GM23338 (cell line): ENCODE results near the gene C1QTNF4. TPM values are rescaled to one million over a fixed set of nuclear protein-coding genes. Genes with fewer than 3 reads are reported as not detected.

Experiments
- ATAC-seq: fragments of 200-7000 bp; cut with Tn5 transposase; 3 replicates; pipeline ENCODE4 v1.9.1; 2020
- DNase-seq: peaks from one replicate; pipeline ENCODE4 v3.0.0-alpha.2; 2015; ENCODE audit warnings: low spot score
- H2AFZ ChIP-seq: fragments of 200-600 bp; sonication (generic); 2 replicates; pipeline ENCODE4 v1.8.0; 2016; ENCODE audit warnings: antibody characterized with exemption, mild to moderate bottlenecking, moderate library complexity
- H3F3A ChIP-seq: fragments of 200-600 bp; sonication (generic); replicated peaks from 2 replicates; pipeline ENCODE4 v1.8.0; 2017; ENCODE audit warnings: antibody characterized with exemption, mixed run types, low read depth
- H3K27ac ChIP-seq: fragments of 200-600 bp; sonication (generic); 2 replicates; pipeline ENCODE4 v1.6.1; 2016; ENCODE audit warnings: low read depth
- H3K27me3 ChIP-seq: fragments of 200-600 bp; sonication (generic); 2 replicates; pipeline ENCODE4 v1.8.0; 2016; ENCODE audit warnings: mild to moderate bottlenecking, mixed run types, moderate library complexity; ENCODE audit not compliant: insufficient read depth
- H3K36me3 ChIP-seq: fragments of 200-600 bp; sonication (generic); 2 replicates; pipeline ENCODE4 v1.8.0; 2016; ENCODE audit warnings: mild to moderate bottlenecking; ENCODE audit not compliant: insufficient read depth
- H3K4me1 ChIP-seq: fragments of 200-600 bp; sonication (generic); 2 replicates; pipeline ENCODE4 v1.8.0; 2016; ENCODE audit warnings: mild to moderate bottlenecking, moderate library complexity; ENCODE audit not compliant: insufficient read depth
- H3K4me2 ChIP-seq: fragments of 200-600 bp; sonication (generic); 2 replicates; pipeline ENCODE4 v1.7.1; 2017; ENCODE audit warnings: mixed run types
- H3K4me3 ChIP-seq: fragments of 200-600 bp; sonication (generic); 2 replicates; pipeline ENCODE4 v1.6.1; 2016; ENCODE audit warnings: mixed run types
- H3K79me2 ChIP-seq: fragments of 200-600 bp; sonication (generic); replicated peaks from 2 replicates; pipeline ENCODE4 v1.8.0; 2017; ENCODE audit warnings: mild to moderate bottlenecking; ENCODE audit not compliant: insufficient read depth
- H3K9me2 ChIP-seq: fragments of 200-600 bp; sonication (generic); 2 replicates; pipeline ENCODE4 v1.8.0; 2017; ENCODE audit not compliant: insufficient read depth
- H4K20me1 ChIP-seq: fragments of 200-600 bp; sonication (generic); replicated peaks from 2 replicates; pipeline ENCODE4 v1.8.0; 2017; ENCODE audit warnings: mild to moderate bottlenecking; ENCODE audit not compliant: insufficient read depth
- H3K27ac Mint-ChIP-seq: 2 replicates; pipeline ENCODE4 v1.8.0; 2020; ENCODE audit warnings: inconsistent platforms, mild to moderate bottlenecking, moderate library complexity, mixed read lengths
- H3K27me3 Mint-ChIP-seq: 3 replicates; pipeline ENCODE4 v1.8.0; 2022; ENCODE audit warnings: low read depth, mild to moderate bottlenecking, moderate library complexity, mixed read lengths, inconsistent platforms; ENCODE audit not compliant: insufficient read depth, poor library complexity
- H3K36me3 Mint-ChIP-seq: 3 replicates; pipeline ENCODE4 v1.8.0; 2021; ENCODE audit warnings: low read depth, mild to moderate bottlenecking, inconsistent platforms, moderate library complexity, mixed read lengths
- H3K4me1 Mint-ChIP-seq: 3 replicates; pipeline ENCODE4 v1.8.0; 2020; ENCODE audit warnings: mild to moderate bottlenecking, inconsistent platforms, mixed read lengths
- H3K4me3 Mint-ChIP-seq: 3 replicates; pipeline ENCODE4 v1.8.0; 2021; ENCODE audit warnings: moderate library complexity, mild to moderate bottlenecking, inconsistent platforms, mixed read lengths
- H3K9me3 Mint-ChIP-seq: 3 replicates; pipeline ENCODE4 v1.8.0; 2020; ENCODE audit warnings: moderate library complexity, mild to moderate bottlenecking, inconsistent platforms, mixed read lengths
- CREB1 ChIP-seq: fragments of 250-450 bp; sonication (Bioruptor Pico); IDR thresholded peaks from 2 replicates; pipeline ENCODE4 v1.5.0; 2020; ENCODE audit warnings: low read depth, mild to moderate bottlenecking, moderate library complexity
- EZH2 ChIP-seq: fragments of 200-600 bp; sonication (generic); IDR thresholded peaks from one replicate; pipeline ENCODE4 v1.8.0; 2017; ENCODE audit warnings: antibody characterized with exemption, mild to moderate bottlenecking, low read depth; ENCODE audit not compliant: unreplicated experiment
- JUNB ChIP-seq: IDR thresholded peaks from one replicate; pipeline ENCODE4 v1.6.1; 2016; ENCODE audit warnings: antibody characterized with exemption; ENCODE audit not compliant: unreplicated experiment
- NANOG ChIP-seq: IDR thresholded peaks from 2 replicates; pipeline ENCODE4 v1.6.1; 2016; ENCODE audit warnings: antibody characterized with exemption, borderline replicate concordance
- POLR2AphosphoS5 ChIP-seq: IDR thresholded peaks from 2 replicates; pipeline ENCODE4 v1.6.1; 2016; ENCODE audit warnings: antibody characterized with exemption, low read depth
- ZNF331 ChIP-seq: fragments of 250-450 bp; sonication (Bioruptor Pico); IDR thresholded peaks from 2 replicates; pipeline ENCODE4 v1.5.0; 2020; ENCODE audit warnings: low read depth, mild to moderate bottlenecking, moderate library complexity
- polyA plus RNA-seq: library from polyadenylated mRNA; unstranded; fragments of >200 nt; fragmentation: Nextera tagmentation; extraction: Ambion mirVana; gene quantifications from 2 replicates; pipeline ENCODE4 v1.2.1, GENCODE V29; 2016
- total RNA-seq: library from RNA; depleted of rRNA; stranded (reverse); fragments of >200 nt; shearing (Covaris generic); gene quantifications from 2 replicates; pipeline ENCODE4 v1.2.3, GENCODE V29; 2014
- TF ChIP-seq, protein P1 (sequence below), 2 experiments: fragments of 200-600 bp in 1 of 2; sonication (generic) in 1 of 2; conservative IDR thresholded peaks; 2 replicates each; pipeline versions ENCODE4 v1.5.1 to v1.6.1; 2016 to 2017; ENCODE audit warnings: antibody characterized with exemption in 2 of 2, low read depth in 2 of 2, mild to moderate bottlenecking in 2 of 2, moderate library complexity in 1 of 2
- TF ChIP-seq, protein P2 (sequence below): IDR thresholded peaks from 2 replicates; pipeline ENCODE4 v1.6.1; 2016; ENCODE audit warnings: antibody characterized with exemption

Gene C1QTNF4
- total and polyA plus RNA-seq, 2 experiments from 2014 or later = 5.2 to 6.6 TPM

DNA sequence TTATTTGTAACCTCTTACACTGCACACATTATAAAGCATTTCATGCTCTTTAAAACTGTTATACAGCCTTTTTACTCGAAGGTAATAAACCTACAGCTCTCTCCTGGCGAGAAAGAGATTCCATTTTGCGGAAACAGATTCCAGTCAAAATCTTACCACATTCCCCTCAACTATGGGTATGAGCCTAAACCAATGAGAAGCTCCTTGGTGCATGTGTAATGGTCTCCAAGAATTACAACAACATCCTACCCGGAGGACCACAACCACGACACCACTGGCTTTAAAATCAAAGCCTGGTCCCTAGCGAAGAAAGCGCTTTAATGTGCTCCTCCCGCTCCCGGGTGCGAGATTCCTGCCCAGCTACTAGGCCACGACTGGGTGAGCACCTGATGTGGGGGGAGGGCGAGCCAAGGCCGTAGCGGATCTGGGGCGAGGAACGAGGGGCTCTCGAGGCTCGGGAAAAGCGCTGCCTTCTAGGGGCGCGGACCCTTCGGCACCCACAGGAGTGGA is 42.1 kb downstream of the C1QTNF4 start:
- Mint-ChIP-seq H3K4me1 (peaks cover 32% of the 10 kb centered on the region), H3K27me3 (peaks cover 7% of the 10 kb centered on the region), H3K4me3 (peak overlapping the region; percentile 99), H3K9me3 (no peaks in the 10 kb centered on the region), H3K36me3 (peaks cover 27% of the 10 kb centered on the region), H3K27ac (peak overlapping the region; percentile 98)
- Histone ChIP-seq H3K27me3 (no peaks in the 10 kb centered on the region), H3K79me2 (peaks cover 56% of the 10 kb centered on the region), H3K9me2 (no peaks in the 10 kb centered on the region), H3K4me2 (peak overlapping the region; percentile 92), H3K4me1 (peaks cover 24% of the 10 kb centered on the region), H3K36me3 (no peaks in the 10 kb centered on the region), H2AFZ (peak overlapping the region; percentile 4; the same call in 1 of the 2 replicates), H4K20me1 (peaks cover 41% of the 10 kb centered on the region), H3K4me3 (peak overlapping the region; percentile 99), H3F3A (0 out of 2 replicates have a peak, but pooled peaks cover 3% of the 10 kb centered on the region), H3K27ac (peak overlapping the region; percentile 96)
- DNase-seq (peak; percentile 63), ATAC-seq (peak; percentile 44)
- TF ChIP-seq JUNB (no peak), ZNF331 (CRISPR knock-in tag) (no peak), EZH2 (no peak), POLR2AphosphoS5 (no peak), CREB1 (CRISPR knock-in tag) (no peak)
- TF ChIP-seq, protein P1, sequence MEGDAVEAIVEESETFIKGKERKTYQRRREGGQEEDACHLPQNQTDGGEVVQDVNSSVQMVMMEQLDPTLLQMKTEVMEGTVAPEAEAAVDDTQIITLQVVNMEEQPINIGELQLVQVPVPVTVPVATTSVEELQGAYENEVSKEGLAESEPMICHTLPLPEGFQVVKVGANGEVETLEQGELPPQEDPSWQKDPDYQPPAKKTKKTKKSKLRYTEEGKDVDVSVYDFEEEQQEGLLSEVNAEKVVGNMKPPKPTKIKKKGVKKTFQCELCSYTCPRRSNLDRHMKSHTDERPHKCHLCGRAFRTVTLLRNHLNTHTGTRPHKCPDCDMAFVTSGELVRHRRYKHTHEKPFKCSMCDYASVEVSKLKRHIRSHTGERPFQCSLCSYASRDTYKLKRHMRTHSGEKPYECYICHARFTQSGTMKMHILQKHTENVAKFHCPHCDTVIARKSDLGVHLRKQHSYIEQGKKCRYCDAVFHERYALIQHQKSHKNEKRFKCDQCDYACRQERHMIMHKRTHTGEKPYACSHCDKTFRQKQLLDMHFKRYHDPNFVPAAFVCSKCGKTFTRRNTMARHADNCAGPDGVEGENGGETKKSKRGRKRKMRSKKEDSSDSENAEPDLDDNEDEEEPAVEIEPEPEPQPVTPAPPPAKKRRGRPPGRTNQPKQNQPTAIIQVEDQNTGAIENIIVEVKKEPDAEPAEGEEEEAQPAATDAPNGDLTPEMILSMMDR (conservative IDR thresholded peaks at IDR 0.05; ENCODE audit: low read depth in 2 of 2) = no peak
- TF ChIP-seq, protein P2, sequence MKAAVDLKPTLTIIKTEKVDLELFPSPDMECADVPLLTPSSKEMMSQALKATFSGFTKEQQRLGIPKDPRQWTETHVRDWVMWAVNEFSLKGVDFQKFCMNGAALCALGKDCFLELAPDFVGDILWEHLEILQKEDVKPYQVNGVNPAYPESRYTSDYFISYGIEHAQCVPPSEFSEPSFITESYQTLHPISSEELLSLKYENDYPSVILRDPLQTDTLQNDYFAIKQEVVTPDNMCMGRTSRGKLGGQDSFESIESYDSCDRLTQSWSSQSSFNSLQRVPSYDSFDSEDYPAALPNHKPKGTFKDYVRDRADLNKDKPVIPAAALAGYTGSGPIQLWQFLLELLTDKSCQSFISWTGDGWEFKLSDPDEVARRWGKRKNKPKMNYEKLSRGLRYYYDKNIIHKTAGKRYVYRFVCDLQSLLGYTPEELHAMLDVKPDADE = no peak

DNA sequence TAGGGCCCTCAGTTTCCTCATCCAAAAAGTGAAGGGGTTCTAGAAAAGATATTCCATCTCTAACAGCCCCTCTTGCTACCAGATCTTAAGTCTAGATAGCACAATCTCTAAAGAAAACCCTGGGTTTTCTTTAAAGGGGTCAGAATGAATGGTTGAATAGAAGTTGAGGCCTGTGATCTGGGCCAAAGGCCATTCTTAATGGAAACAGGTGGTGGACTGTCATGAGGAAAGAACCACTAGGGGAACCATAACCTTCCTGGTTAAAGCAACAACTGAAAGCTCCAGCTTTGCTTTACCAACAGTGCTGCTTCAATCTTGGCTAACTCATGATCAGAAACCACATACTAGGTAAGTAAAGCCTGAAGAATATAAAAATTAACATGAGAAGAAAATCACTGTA is 43.1 kb downstream of the C1QTNF4 start:
- H3K4me1 ChIP-seq = peaks cover 24% of the 10 kb centered on the region
- TF ChIP-seq, protein P1 (conservative IDR thresholded peaks at IDR 0.05; ENCODE audit: low read depth in 2 of 2) = peak; percentile 32 to 50; a peak in 3 of 4 replicates
- no peak for TF ChIP-seq NANOG
- peaks cover 33% of the 10 kb centered on the region for H3K36me3 Mint-ChIP-seq
- peak overlapping the region; percentile 96; the same call in 1 of the 2 replicates for H3K27ac ChIP-seq
- no peaks in the 10 kb centered on the region for H3K36me3 ChIP-seq
- peaks cover 67% of the 10 kb centered on the region for H3K79me2 ChIP-seq
- no peaks in the 10 kb centered on the region for H3K9me3 Mint-ChIP-seq
- no peaks in the 10 kb centered on the region for H3K9me2 ChIP-seq
- H3K4me1 Mint-ChIP-seq = peaks cover 33% of the 10 kb centered on the region
- peak overlapping the region; percentile 99 for H3K4me3 Mint-ChIP-seq
- DNase-seq (peak; percentile 62), ATAC-seq (peak; percentile 12)
- H3F3A ChIP-seq = 0 out of 2 replicates have a peak, but pooled peaks cover 3% of the 10 kb centered on the region
- 0 out of 2 replicates have a peak overlapping the region, but pooled peaks have one; percentile 8 for H3K27ac Mint-ChIP-seq
- peak overlapping the region; percentile 92 for H3K4me2 ChIP-seq
- no peaks in the 10 kb centered on the region for H3K27me3 ChIP-seq
- peaks cover 10% of the 10 kb centered on the region for H3K27me3 Mint-ChIP-seq
- no peak overlapping the region for H2AFZ ChIP-seq
- H3K4me3 ChIP-seq = peak overlapping the region; percentile 99
- peaks cover 51% of the 10 kb centered on the region for H4K20me1 ChIP-seq
